Activated CD4-positive, CD25-positive, alpha-beta regulatory T cell treated with anti-CD3 and anti-CD28 coated beads, Interleukin-2, amount 50 U/mL, for 72 hours (primary cell): ENCODE results near the gene HOXC11.

Experiments used
- DNase-seq: peaks from one replicate; pipeline ENCODE4 v3.0.0; 2021

The HOXC11 gene

DNA sequence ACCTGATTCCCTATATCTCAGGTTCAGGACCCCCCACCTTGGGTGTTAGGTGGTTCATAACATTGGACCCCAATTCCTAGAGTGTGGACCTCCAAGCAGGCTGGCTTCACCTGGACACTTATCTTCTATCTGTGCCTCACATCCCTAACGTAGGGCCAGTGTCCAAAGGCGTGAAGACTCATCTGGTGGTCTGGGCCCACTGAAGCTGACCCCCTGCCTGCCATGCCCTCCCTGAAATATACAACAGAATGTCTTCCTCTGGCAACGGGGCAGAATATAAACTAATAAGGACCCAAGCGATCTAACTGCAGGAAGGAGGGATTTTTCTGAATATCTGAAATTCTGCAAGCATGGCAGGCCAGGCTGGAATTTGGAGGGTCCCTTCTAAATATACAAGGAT lies 28.7 kb upstream of the HOXC11 start:
- no peak for DNase-seq

DNA sequence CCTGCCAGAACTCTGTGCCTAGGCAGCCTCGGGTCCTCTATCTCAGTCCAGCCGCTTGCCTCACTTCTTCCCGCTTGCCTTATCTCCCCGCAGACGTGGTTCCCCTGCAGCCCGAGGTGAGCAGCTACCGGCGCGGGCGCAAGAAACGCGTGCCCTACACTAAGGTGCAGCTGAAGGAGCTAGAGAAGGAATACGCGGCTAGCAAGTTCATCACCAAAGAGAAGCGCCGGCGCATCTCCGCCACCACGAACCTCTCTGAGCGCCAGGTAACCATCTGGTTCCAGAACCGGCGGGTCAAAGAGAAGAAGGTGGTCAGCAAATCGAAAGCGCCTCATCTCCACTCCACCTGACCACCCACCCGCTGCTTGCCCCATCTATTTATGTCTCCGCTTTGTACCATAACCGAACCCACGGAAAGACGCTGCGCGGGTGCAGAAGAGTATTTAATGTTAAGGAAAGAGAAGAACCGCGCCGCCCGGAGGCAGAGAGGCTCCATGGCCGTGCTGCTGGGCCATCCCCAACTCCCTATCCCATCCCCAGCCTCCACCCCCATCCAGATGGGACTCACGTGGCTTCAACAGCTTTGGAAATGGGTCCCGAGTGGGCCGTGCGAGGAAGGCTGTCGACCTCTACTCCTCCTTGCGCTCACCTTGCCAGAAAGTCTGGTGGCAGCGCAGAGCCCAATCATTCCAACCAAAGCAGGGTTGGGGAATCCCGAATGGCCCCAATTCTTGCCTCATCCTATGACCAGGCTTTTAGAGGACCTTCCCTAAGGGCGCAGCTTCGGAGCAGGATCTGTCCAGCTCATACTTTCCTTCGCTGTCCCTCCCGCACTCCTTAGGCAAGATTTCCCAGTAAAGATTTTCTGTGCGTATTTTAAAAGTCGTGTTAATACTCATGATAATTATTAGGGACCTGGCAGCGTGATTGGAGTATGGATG lies 27.7 kb upstream of the HOXC11 start:
- no peak for DNase-seq

DNA sequence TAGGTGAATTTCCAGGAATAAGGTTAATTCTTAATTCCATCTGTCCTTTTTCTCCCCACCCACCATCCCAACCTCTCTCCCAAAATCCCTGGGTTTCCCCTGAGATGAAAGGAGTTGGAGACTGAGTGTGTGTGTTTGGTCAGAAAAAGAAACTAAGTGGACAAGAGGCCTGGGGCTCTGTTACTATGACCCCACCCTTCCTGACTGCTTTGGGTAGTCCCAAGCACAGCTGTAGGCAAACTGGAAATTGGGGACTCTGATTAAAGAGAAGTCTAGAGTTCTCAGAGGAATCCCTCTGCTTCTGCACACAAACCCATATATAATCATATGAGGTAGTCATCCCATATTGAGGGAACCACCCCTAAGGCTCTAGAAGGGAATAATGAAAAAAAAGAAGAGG lies 25.2 kb upstream of the HOXC11 start:
- no peak for DNase-seq

DNA sequence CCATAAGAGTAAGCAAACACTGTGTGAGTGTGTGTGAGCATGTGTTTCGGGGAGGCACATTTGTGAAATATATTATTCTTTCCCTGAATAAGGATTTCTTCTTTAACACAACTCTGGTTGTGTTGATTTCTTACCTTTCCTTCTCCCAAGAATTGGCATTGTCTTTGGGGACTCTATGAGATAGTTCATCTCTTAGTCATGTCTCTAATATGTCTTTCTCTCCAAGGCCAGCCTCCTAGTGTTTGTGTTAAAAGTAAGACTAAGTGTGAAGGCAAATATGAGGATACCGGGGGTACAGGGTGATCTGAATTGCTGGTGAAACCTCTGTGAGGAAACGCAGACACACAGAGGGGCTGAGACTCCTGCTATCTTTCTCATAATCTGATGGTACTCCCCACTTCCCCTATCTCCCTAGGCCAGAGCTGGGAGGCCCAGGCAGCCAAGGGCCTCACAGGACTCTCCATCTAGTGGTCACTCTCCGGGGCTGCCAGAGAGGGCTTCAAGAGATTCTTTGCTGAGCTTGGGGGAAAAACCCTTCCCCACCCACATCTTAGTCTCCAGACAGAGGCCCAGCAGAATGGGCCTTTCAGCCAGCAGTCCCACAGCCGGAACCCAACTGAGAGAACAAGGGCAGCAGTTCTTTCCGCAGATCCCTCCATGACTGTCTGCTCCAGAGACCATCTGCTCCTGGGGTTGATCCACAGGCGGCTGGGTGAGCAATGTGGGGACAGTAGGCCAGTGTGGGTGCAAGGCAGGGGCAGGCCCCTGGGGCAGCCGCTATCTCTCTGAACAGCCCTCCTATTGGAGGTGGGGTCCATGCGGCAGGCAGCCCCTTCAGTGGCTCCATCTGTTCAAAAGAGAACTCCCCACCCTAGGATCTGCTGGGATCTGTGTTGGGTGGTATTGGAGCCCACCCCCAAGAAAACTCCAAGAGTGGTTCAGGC lies 24.0 kb upstream of the HOXC11 start:
- DNase-seq = no peak

DNA sequence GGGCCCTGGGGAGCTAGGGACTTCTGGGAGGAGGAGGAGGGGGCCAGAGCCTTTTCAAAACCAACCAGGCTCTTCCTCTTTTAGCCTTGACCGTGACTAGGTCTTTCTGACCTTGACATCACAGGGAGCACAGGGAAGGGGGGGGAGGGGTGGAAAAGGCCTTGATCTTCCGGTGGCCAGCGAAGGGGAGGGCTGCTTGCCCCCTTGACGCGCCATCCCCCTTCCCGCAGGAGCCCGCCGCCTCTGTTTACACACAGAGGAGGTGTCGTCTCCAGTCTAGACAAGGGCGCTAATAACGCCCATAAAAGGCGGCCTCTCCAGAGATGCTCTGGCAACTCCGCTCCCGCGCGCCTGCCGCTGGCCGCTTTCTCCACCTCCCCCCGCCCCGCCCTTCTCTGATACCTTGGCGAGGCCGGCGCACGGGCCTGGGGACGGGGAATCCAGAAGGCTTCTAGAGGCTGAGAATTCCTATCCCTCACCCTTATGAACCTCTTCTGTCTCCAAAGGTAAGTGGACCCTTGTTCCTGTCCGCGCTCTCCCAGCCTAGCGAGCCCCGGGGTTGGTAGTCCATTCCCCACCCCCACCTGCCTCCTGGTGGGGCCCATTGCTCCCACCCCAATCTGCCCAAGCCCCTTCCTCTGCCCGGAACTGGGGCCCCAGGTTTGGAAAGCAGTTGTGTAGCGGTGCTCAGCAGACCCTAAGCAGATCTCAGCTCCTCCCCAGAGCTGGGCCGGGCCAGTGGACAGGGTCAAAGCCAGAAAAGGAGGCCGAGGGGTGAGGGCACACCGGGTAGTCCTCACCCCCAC lies 23.1 kb upstream of the HOXC11 start:
- DNase-seq = no peak

DNA sequence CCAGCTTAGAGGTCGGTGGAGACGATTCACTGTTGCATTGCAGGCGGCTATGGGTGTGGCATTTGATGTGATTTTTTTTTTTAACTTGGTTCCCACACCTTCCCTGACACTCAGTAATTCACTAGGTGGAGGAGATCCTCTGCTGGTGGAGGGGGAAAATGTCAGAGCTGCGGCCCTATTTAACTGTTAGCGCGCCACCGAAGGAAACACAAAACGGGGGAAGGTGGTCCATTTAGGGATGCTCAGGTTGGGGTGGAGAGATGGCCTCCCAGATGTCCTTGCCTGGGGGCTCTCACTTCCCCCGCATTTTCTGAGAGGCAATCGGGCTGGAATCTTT lies 22.5 kb upstream of the HOXC11 start:
- DNase-seq = no peak

DNA sequence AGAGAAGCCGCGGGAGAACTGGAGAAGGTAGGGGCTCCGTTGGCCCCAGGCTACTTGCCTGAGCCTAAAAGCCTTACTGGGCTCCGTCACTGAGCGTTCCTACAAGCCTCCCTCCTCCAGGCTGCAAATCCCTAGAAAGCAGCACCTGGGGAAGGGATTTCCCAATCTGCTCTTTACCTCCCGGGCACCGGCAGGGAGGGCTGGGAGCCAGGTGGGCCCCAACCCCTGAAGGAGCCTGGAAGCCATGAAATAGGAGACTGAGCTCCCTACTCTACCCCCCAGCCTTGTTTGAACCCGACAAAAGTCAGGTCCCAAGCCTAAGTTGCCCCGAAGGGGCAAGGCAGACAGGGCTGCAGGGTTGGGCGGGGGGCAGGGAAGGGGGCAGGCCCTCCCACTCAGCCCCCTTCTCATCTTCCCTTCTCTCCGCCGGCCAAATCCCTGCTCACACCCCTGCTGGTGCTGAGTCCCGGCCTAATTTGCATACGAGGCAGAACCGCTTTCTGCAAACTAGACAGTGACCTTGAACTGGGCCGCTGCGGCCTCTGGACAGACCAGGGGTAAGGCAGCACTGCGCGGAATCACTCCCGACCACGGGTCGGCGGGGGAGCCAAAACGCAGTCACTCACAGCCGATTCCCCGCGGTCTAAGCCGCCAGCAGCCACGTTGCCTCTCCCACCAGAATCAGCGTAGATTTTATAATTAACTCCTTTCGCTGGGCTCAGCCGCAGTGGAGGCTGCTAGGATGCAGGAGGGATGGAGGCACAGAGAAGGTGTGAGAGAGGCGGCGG lies 21.9 kb upstream of the HOXC11 start:
- DNase-seq = no peak

DNA sequence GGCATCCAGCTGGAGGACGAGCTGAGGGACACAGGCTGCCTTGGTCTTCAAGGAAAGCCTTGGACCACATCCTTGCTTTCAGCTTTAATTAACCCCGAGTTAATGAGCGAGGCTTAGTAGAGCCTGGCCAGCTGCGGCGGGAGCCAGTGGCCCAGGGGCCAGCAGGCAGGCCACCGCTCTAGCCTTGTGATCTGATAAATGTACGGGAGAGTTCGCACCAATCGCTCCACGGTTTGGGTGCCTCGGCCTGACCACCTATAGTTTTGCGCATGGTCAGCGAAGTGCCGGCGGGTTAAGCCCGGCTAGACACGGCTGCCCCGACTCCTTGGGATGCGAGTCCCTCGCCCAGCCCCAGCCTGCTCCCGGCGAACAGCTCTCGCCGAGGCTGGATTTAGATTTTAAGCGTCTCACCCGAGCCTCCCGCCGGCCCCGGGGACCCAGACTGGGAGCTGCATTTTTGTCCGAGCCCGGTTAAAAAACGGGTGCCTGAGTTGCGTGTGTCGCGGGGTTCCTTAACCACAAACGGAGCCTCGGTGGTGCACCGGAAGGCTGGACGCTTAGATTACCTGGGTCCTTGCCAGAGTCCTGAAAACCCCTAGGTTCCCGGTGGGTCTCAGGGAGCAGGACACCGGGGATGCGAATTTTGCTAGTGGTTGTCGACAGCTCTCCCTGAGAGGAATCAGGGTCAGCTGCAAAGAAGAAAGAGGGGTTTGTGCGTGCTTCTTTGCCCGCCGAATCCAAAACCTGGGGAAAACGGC lies 21.2 kb upstream of the HOXC11 start:
- no peak for DNase-seq

DNA sequence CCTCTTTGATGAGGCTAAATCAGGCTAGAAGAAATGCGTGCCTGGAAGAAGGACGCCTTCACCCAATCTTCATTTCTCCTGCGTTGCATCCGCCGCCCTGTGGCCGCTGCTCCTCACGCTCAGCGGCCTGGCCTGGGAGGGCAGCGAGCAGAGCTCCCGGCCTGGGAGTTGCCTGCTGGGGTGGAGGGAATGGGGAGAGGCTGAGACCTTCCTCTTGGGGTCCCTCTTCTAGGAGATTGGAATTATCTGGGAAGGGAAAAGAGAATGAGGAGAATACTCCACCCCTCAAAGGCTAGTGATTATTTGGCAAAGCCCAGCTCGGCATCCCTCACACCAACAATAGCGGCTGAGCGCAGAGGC lies 20.6 kb upstream of the HOXC11 start:
- no peak for DNase-seq

DNA sequence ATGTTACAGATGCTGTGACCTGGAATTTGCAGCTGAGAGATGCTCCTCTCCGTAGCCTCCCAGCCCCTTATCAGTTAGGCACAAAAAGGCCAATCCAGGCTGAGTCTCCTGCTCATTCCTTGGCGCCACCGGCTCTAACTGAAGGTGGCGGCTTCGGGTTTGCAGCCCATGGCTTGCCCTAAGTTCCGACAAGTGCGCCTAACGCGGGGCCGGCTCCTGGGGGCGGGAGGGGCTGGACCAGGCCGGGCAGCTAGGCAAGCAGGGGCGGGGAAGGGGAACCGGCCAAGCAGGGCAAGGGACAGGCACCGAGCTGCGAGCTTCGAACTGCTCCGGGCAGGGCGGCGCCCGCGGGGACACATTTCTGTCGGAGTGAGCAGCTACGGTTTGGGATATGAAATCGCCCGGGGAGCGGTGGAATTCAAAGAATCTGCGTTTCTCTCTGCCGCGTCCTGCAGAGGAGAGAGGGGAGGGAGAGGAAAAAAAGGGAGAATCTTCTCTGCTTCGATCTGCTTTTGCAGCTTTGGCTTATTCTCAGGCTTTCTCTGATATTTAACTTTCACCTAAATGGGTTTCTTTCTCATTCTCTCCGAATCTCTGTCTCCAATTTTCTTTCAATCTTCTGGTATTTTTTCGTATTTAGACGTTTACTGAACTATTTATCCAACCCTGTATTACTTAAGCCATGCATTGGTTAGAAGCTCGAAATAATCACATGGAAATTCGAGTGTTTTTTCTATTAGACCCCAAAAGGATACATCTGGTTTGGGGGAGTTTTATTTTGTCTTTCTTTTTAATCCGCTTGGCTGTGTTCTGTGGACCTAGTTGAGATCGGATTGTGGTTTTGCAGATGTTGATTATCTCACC lies 19.8 kb upstream of the HOXC11 start:
- DNase-seq = no peak

DNA sequence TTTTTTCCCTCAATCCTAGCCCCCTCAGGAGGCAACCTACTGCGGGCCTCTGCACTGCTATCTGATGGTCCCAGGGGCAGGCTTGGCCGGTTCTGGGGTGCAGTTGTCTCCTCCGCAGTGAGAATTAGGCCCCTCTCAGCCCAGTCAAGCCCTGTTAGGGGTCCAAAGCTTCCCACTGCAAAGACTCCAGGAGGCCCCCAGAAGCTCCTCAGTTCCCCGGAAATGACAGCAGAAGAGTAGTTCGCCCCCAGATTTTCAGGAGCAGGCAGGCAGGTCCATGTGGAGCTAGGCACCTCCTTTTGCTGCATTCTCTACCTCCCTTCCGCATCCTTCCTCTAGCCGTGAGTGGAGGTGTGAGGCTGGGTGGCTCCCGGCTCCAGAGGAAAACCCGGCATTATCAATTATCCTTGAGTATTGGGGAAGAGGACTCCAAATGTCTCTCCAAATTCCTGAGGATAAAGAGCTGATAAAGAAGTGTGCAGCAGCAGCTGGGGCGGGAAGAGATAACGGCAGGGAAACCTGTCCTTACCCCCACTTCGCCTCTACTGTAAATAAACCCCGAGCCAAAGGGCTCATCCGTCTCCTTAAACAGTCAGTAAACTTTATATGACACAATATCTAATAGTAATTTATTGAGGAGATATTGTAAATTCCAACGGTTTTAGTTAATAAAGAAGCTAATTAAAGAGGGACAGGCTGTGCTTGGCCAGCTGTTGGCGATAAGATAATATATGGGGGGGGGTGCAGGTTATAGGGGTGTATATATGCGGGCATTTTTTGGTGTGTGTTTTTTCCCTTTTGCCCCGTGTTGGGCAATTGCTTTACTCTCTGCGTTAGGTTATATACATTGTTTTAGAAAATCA lies 18.9 kb upstream of the HOXC11 start:
- DNase-seq = no peak

DNA sequence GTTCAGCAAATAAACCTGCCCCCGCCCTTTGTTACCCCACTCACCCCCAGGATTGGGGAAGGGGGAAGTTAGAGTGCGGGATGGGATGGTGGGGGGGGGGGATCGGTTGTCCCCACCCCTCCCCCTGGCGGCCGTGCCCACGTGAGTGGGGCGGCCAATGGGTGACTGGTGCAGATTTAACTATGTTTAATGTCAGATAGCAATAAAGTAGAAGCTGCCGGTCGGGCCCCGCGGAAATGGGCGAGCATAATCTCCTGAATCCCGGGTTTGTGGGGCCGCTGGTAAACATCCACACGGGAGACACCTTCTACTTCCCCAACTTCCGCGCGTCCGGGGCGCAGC lies 18.3 kb upstream of the HOXC11 start, which contains the start of gene HOXC12:
Gene HOXC12, plus strand, starts transcription at position 210 of the 342 bp plus-strand sequence. Its CDS starts 27 bp downstream, at position 237.
- DNase-seq = no peak

DNA sequence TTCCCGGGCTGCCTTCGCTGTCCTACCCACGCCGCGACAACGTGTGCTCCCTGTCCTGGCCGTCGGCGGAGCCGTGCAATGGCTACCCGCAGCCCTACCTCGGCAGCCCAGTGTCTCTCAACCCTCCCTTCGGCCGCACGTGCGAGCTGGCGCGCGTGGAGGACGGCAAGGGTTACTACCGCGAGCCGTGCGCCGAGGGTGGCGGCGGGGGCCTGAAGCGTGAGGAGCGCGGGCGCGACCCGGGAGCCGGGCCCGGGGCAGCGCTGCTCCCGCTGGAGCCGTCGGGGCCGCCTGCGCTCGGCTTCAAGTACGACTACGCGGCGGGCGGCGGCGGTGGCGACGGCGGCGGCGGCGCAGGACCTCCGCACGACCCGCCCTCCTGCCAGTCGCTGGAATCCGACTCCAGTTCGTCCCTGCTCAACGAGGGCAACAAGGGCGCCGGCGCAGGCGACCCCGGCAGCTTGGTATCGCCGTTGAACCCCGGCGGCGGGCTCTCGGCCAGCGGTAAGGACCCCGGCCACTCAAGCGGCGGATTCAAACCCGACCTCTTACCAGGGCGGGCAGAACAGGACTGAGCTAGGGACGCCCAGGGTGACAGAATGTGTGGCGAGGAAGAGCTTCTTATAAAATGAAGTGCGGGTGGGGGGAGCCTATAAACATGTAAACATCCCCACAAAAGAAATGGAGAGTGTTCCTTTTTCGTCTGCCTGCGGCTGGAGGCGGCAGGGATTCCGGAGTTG lies 17.7 kb upstream of the HOXC11 start:
- DNase-seq = no peak

DNA sequence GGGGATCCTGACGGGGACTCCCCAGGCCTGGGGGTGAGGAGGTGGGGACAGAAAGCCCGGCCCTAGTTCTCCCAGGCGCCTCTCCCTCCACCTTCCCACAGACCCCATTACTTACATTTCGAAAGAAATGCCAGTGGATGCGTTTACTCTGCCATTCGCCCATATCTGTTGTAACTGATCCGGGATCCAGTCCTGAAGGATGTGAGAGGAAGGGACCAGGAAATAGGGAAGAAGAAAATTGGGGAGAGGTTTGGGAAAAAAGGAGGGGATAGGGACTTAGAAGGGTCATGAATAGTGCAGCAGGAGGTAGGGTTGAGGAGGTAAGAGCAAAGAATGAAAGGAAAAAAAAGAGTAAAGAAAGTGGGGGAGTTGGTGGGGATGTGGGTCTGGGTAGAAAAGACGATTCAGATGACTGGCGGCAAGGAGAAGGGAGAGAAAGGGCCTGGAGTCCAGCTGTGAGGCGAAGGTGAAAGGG lies 17.1 kb upstream of the HOXC11 start:
- no peak for DNase-seq

DNA sequence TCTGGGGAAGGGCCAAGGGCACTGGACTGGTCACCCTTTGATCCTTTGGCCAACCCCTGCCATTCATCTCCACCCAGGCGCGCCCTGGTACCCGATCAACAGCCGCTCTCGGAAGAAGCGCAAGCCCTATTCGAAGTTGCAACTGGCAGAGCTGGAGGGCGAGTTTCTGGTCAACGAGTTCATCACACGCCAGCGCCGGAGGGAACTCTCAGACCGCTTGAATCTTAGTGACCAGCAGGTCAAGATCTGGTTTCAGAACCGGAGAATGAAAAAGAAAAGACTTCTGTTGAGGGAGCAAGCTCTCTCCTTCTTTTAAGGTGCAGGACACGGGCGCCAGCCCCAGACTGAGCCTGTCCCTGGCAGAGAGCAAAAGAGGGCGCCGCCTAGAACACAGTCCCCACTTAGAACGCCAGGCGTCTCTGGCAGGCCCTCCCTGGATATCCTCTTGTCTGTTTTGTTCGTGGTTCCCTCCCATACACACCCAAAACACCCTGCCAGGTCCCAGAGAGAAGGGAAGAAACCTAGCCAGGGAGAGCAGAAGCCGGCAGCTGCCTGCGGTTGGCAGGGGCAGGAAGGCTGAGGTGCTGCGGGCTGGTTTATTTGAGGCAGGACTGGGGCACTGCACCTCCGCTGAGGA lies 16.6 kb upstream of the HOXC11 start:
- no peak for DNase-seq

DNA sequence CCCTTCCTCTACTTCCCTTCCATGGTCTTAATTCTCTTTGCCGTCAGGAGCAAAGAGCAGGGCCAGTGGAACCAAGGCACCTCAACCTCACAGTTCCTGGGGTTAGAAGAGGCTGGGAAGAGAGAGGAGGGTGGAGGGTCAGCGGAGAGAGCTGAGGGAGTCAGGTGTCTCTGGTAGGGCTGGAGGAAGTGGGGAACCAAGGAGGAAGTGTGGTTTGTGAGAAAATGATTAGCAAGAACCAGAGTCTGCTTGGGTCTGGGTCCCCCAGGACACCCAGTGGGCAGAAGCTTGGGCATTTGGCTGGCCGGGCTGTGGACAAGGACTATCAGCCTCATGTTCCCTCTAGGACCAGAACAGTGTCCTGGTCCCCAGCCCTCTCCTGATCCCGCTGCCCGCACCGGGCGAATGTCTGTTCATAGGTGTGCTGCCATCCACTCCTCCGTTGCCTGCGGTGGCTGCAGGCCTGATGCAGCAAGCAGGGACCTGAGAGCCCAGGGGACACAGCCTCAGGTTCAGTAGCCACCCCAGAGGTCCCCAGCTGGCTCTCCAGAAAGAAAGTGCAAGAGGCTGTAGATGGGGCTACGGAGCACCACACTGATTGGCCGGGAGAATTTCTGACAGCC lies 15.9 kb upstream of the HOXC11 start:
- DNase-seq = no peak

DNA sequence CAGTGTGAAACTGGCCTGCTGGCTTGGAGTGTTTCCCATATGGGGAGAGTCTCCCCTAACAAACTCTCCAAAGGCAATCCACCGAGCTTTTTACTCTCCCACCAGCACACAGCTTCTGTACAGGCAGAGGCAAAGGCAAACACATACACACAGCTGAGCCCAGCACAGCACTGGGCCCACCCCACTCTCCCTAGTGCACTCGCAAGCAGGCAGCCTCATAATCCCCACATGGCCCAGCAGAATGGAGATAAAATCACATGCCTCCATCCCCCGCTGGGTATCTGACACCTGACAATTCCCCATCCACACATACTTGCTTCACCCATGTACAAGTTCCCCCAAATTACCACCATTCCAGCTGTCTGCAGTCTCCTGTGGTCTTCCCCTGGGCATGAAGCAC lies 14.8 kb upstream of the HOXC11 start:
- no peak for DNase-seq

DNA sequence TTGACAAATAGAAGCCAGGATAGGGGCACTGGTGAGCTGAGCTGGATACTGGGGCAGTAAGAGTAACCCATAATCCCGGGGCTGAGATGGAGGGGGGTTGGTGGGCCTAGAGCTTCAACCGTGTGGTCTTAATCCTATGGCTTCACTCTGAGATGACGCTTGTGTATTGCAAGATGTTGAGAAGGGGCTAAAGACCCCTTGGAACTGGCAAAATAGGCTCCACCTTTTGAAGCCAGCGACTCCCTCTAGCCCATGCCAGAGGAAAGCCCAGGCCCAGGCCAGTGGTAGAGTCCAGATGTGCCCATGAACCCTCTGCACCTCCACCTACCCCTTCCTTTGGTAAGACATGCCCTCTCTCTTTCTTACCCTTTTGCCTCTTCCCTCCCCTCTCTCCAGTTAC lies 13.6 kb upstream of the HOXC11 start:
- DNase-seq = no peak
